ENCODE measurements around the gene TMEM132D.

GRCh38 chr12:129470196-129470595 lies 433.6 kb downstream of the TMEM132D start:
- TF ChIP-seq POLR2A (IDR thresholded peaks at IDR 0.05; ENCODE audit: low read depth) (no peak), CTCF (IDR thresholded peaks at IDR 0.05) (no peak)
